ENCODE results near the gene AFF1.
"Not testable (repeated sequence)": the region's sequence is repeated elsewhere in the genome, so short reads cannot be mapped to it uniquely, and the experiment has no call there.

DNA sequence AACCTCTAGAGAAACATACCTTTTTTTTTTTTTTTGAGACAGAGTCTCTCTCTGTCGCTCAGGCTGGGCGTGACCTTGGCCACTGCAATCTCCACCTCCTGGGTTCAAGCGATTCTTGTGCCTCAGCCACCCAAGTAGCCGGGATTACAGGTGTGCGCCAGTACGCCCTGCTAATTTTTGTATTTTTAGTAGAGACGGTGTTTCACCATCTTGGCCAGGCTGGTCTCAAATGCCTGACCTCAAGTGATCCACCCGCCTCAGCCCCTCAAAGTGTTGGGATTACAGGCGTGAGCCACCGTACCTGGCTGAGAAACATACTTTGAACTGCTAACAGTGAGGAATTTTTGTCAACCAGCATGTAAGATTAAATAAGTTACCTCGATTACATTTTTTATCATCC, 150.9 kb downstream of the AFF1 start:
- TF ChIP-seq, protein P1, sequence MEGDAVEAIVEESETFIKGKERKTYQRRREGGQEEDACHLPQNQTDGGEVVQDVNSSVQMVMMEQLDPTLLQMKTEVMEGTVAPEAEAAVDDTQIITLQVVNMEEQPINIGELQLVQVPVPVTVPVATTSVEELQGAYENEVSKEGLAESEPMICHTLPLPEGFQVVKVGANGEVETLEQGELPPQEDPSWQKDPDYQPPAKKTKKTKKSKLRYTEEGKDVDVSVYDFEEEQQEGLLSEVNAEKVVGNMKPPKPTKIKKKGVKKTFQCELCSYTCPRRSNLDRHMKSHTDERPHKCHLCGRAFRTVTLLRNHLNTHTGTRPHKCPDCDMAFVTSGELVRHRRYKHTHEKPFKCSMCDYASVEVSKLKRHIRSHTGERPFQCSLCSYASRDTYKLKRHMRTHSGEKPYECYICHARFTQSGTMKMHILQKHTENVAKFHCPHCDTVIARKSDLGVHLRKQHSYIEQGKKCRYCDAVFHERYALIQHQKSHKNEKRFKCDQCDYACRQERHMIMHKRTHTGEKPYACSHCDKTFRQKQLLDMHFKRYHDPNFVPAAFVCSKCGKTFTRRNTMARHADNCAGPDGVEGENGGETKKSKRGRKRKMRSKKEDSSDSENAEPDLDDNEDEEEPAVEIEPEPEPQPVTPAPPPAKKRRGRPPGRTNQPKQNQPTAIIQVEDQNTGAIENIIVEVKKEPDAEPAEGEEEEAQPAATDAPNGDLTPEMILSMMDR (IDR thresholded peaks at IDR 0.05), result not testable (repeated sequence)
- not testable (repeated sequence) for TF ChIP-seq POLR2A, POLR2AphosphoS5, EP300 (IDR thresholded peaks at IDR 0.05)

Measured in gastroesophageal sphincter (tissue), 3 donors.